NCI-H187 treated with DMSO at 0.1 percent for 48 hours (cell line): ENCODE measurements around the gene BCOR.

Source experiments
- DNase-seq: peaks from one replicate; lab custom pipeline; 2025; lab: John Stamatoyannopoulos, UW

Gene BCOR

GRCh38 chrX:40112996-40113395, 15.2 kb upstream of the BCOR start:
- DNase-seq = no peak

- DNase-seq = no peak
Measured at GRCh38 chrX:40111868-40112267, 14.1 kb upstream of the BCOR start.

GRCh38 chrX:40109288-40110008, 11.7 kb upstream of the BCOR start:
- DNase-seq = no peak

GRCh38 chrX:40108959-40109287, 11.2 kb upstream of the BCOR start:
- no peak for DNase-seq

GRCh38 chrX:40108162-40108958, 10.6 kb upstream of the BCOR start:
- no peak for DNase-seq

GRCh38 chrX:40107291-40108161, 9.8 kb upstream of the BCOR start:
- DNase-seq = no peak

GRCh38 chrX:40106676-40107290, 9.0 kb upstream of the BCOR start:
- DNase-seq = no peak

- DNase-seq = no peak
Measured at GRCh38 chrX:40105835-40106675, 8.3 kb upstream of the BCOR start.

- DNase-seq = no peak
Measured at GRCh38 chrX:40104985-40105834, 7.5 kb upstream of the BCOR start.

- no peak for DNase-seq
Measured at GRCh38 chrX:40104630-40104984, 6.8 kb upstream of the BCOR start.

GRCh38 chrX:40103565-40104323, 6.0 kb upstream of the BCOR start:
- no peak for DNase-seq

- DNase-seq = no peak
Measured at GRCh38 chrX:40102393-40103381, 4.9 kb upstream of the BCOR start.

GRCh38 chrX:40101430-40101802, 3.7 kb upstream of the BCOR start:
- DNase-seq = no peak

- DNase-seq = no peak
Measured at GRCh38 chrX:40100537-40101429, 3.0 kb upstream of the BCOR start.

- no peak for DNase-seq
Measured at GRCh38 chrX:40100141-40100536, 2.4 kb upstream of the BCOR start.

GRCh38 chrX:40099055-40099958, 1.5 kb upstream of the BCOR start:
- no peak for DNase-seq
